Measurements from ENCODE around the gene CWC25.

- TF ChIP-seq SMAD3 (CRISPR knock-in tag; IDR thresholded peaks at IDR 0.05; ENCODE audit: borderline replicate concordance), result no peak
- TF ChIP-seq ZSCAN18 (CRISPR knock-in tag; IDR thresholded peaks at IDR 0.05), result no peak
- no peak for TF ChIP-seq ZNF263 (CRISPR knock-in tag; IDR thresholded peaks at IDR 0.05; ENCODE audit: low read depth)
- TF ChIP-seq USF2 (CRISPR knock-in tag; IDR thresholded peaks at IDR 0.05), result no peak
- TF ChIP-seq, protein P1, sequence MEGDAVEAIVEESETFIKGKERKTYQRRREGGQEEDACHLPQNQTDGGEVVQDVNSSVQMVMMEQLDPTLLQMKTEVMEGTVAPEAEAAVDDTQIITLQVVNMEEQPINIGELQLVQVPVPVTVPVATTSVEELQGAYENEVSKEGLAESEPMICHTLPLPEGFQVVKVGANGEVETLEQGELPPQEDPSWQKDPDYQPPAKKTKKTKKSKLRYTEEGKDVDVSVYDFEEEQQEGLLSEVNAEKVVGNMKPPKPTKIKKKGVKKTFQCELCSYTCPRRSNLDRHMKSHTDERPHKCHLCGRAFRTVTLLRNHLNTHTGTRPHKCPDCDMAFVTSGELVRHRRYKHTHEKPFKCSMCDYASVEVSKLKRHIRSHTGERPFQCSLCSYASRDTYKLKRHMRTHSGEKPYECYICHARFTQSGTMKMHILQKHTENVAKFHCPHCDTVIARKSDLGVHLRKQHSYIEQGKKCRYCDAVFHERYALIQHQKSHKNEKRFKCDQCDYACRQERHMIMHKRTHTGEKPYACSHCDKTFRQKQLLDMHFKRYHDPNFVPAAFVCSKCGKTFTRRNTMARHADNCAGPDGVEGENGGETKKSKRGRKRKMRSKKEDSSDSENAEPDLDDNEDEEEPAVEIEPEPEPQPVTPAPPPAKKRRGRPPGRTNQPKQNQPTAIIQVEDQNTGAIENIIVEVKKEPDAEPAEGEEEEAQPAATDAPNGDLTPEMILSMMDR (IDR thresholded peaks at IDR 0.05), result no peak
- no peak for TF ChIP-seq HMGXB4 (CRISPR knock-in tag; IDR thresholded peaks at IDR 0.05)
- TF ChIP-seq E2F1 (CRISPR knock-in tag; IDR thresholded peaks at IDR 0.05), result no peak
- no peak for TF ChIP-seq ETV6 (CRISPR knock-in tag; IDR thresholded peaks at IDR 0.05)
These were observed 30.9 kb downstream of the CWC25 start for GRCh38 chr17:38794221-38794620.

All from WTC11 (cell line).